Heart left ventricle (tissue), 16 donors: ENCODE results near the gene LCP2. TPM values are rescaled to one million over a fixed set of nuclear protein-coding genes. Genes with fewer than 3 reads are reported as not detected.
A peak's percentile ranks its signal among the peaks of the same experiment; 100 is the strongest.

Source experiments
- ATAC-seq, 4 donors: fragments of 200-7000 bp; cut with Tn5 transposase; one replicate each; pipeline ENCODE4 v1.9.1; 2020 to 2022; ENCODE audit warnings: moderate library complexity in 4 of 4, mild to moderate bottlenecking in 3 of 4, moderate number of reproducible peaks in 1 of 4
- DNase-seq, 5 donors: peaks; one replicate each; pipeline ENCODE4 v3.0.0-alpha.2; 2020
- H3K27ac ChIP-seq, 12 donors: fragments of 200-600 bp; sonication (generic) in 4 of 12; one replicate each; pipeline versions ENCODE4 v1.5.0 to v1.8.0; 2016 to 2022; ENCODE audit warnings: mild to moderate bottlenecking in 2 of 12
- H3K27me3 ChIP-seq, 9 donors: fragments of 200-600 bp; sonication (generic) in 2 of 9; one replicate each; pipeline versions ENCODE4 v1.5.1 to v1.8.0; 2016 to 2022; ENCODE audit warnings: mild to moderate bottlenecking in 3 of 9
- H3K36me3 ChIP-seq, 9 donors: fragments of 200-600 bp; sonication (generic) in 2 of 9; one replicate each; pipeline versions ENCODE4 v1.5.0 to v1.8.0; 2018 to 2022; ENCODE audit warnings: mild to moderate bottlenecking in 2 of 9
- H3K4me1 ChIP-seq, 12 donors: fragments of 200-600 bp; sonication (generic) in 4 of 12; one replicate each; pipeline versions ENCODE4 v1.5.0 to v1.8.0; 2016 to 2022; ENCODE audit warnings: mild to moderate bottlenecking in 3 of 12
- H3K4me3 ChIP-seq, 12 donors: fragments of 200-600 bp; sonication (generic) in 4 of 12; one replicate each; pipeline versions ENCODE4 v1.5.0 to v1.8.0; 2017 to 2022; ENCODE audit warnings: mild to moderate bottlenecking in 9 of 12, moderate library complexity in 4 of 12
- H3K9me3 ChIP-seq, 12 donors: fragments of 200-600 bp; sonication (generic) in 4 of 12; one replicate each; pipeline versions ENCODE4 v1.5.0 to v1.8.0; 2016 to 2022; ENCODE audit warnings: mild to moderate bottlenecking in 1 of 12
- POLR2A ChIP-seq, 2 donors: fragments of 450-650 bp; IDR thresholded peaks; one replicate each; pipeline ENCODE4 v1.6.1; 2017; ENCODE audit warnings: antibody characterized with exemption in 2 of 2, mild to moderate bottlenecking in 2 of 2, moderate library complexity in 2 of 2
- WGBS, 4 donors: extraction: QIAGEN DNeasy Blood & Tissue Kit in 2 of 4; methylation state at CpG; one replicate each; pipeline versions ENCODE4 v1.1.5 to v1.1.7; 2013 to 2018; 5-methylcytosine and 5-hydroxymethylcytosine counted together
- intact Hi-C, 10 donors: fragments of 100-400 bp; cut with DNase I; formaldehyde crosslinking; loops; one replicate each; pipeline versions ENCODE4 v1.11.1 to v1.14.2; 2022
- polyA plus RNA-seq, 2 donors: library from polyadenylated mRNA; stranded (reverse); fragments of 200-250 nt; gene quantifications; one replicate each; pipeline ENCODE4 v1.2.3, GENCODE V29; 2013
- total RNA-seq, 9 donors: library from RNA; depleted of rRNA in 2 of 9; stranded (reverse); fragments of >200 nt in 2 of 9; fragmentation: NEBNext Ultra II Directional in 3 of 9; extraction: Animal tissue kit (Norgen Biotek cat#: 25700) in 3 of 9; gene quantifications; one replicate each; pipeline versions ENCODE4 v1.1.0 to v1.2.4, GENCODE V29; 2016 to 2023
- TF ChIP-seq, protein P1 (sequence below), 12 donors: fragments of 200-600 bp; sonication (generic) in 4 of 12; IDR thresholded peaks; one replicate each; pipeline versions ENCODE4 v1.5.0 to v1.8.0; 2018 to 2022; ENCODE audit warnings: antibody characterized with exemption in 12 of 12, mild to moderate bottlenecking in 5 of 12
- donor health status: ischemic (EF 13 %, LVEDD 7.1; RV severe dilation, severe dysfunction).
- donor health status: healthy with polysubstance abuse.
- donor health status: DM: no; HTN: yes; CAD: no.
- donor health status: DM: no; HTN: no; CAD: no.
- donor health status: ischemic (EF 25% LVEDD 6.9; RV normal size, moderate dysfunction).
- donor health status: ischemic (EF 25% LVEDD 5.7; RV mildly dilated, moderate dysfunction).
- donor health status: healthy.
- donor health status: DM: yes; HTN: yes; CAD: no.
- donor health status: ischemic (EF 35%, LVEDD 5.7; RV mildly dilated, moderate dysfunction).
- donor health status: nonischemic (EF 11% LVEDD 7.7; RV severe dilation, severe dysfunction).
- donor health status: DM: yes; HTN: yes; CAD: no.
- donor health status: PGD.
- donor health status: ischemic (EF 29% LVEDD 5.4; RV normal size, mild dysfunction).
- donor health status: nonischemic (EF 23%, LVEDD 6.1; RV moderate dilation, normal function).

Gene LCP2
- total and polyA plus RNA-seq, 11 donors = 2.2 to 73.7 (median 4.6) TPM

DNA sequence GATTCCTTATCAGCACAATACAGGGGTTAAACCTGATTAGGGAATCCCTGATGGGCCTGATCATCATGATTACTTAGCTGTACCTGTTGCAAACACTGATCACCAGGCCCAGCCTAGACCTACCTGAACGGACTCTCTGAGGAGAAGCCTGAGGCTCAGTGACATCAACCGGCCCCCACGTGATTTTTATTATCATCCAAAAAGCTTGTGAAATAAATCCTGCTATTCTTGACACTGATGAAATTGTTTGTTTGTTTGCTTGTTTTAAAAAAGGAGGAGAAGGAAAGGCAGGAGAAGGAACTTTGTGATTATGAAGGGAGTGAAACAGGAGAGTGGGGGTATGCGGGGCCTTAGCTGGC lies 18.1 kb downstream of the LCP2 start:
- no peak for TF ChIP-seq POLR2A (IDR thresholded peaks at IDR 0.05)
- TF ChIP-seq, protein P1, sequence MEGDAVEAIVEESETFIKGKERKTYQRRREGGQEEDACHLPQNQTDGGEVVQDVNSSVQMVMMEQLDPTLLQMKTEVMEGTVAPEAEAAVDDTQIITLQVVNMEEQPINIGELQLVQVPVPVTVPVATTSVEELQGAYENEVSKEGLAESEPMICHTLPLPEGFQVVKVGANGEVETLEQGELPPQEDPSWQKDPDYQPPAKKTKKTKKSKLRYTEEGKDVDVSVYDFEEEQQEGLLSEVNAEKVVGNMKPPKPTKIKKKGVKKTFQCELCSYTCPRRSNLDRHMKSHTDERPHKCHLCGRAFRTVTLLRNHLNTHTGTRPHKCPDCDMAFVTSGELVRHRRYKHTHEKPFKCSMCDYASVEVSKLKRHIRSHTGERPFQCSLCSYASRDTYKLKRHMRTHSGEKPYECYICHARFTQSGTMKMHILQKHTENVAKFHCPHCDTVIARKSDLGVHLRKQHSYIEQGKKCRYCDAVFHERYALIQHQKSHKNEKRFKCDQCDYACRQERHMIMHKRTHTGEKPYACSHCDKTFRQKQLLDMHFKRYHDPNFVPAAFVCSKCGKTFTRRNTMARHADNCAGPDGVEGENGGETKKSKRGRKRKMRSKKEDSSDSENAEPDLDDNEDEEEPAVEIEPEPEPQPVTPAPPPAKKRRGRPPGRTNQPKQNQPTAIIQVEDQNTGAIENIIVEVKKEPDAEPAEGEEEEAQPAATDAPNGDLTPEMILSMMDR (IDR thresholded peaks at IDR 0.05) = no peak
- Histone ChIP-seq H3K4me1 (peaks cover 0 to 94% (median 10%) of the 10 kb centered on the region in 12 donors), H3K4me3 (peak overlapping the region in 1 of 12 donors; percentile 1), H3K27ac (peak overlapping the region in 2 of 12 donors; percentile 1 to 79), H3K9me3 (peaks cover 0 to 15% (median 0%) of the 10 kb centered on the region in 12 donors), H3K27me3 (no peaks in the 10 kb centered on the region), H3K36me3 (peaks cover 0 to 61% (median 0%) of the 10 kb centered on the region in 9 donors)
- ATAC-seq (no peak), DNase-seq (no peak)
- WGBS, 4 donors = 90 to 94% (median 93%) methylated on average over 4 of the region's 4 CpGs
- intact Hi-C loops = loop anchor here in 4 of 10 donors (5.0 to 10.0 kb wide), 3 partner anchors 53 to 58 kb away; no protein-coding TSS in a partner anchor

- TF ChIP-seq, protein P1 (IDR thresholded peaks at IDR 0.05) = no peak
- no peak for TF ChIP-seq POLR2A (IDR thresholded peaks at IDR 0.05)
- DNase-seq (peak in 4 of 5 donors; percentile 54 to 83 (median 56)), ATAC-seq (peak; percentile 4 to 71 (median 54))
- Histone ChIP-seq H3K4me1 (peaks cover 0 to 96% (median 10%) of the 10 kb centered on the region in 12 donors), H3K27me3 (no peaks in the 10 kb centered on the region), H3K4me3 (peak overlapping the region in 1 of 12 donors; percentile 1), H3K36me3 (peaks cover 0 to 61% (median 0%) of the 10 kb centered on the region in 9 donors), H3K27ac (peak overlapping the region in 2 of 12 donors; percentile 9 to 79), H3K9me3 (peaks cover 0 to 9% (median 0%) of the 10 kb centered on the region in 12 donors)
- WGBS, 4 donors = 58 to 74% (median 69%) methylated on average over 8 to 9 of the region's 9 CpGs
- intact Hi-C loops = loop anchor here in 4 of 10 donors (5.0 to 10.0 kb wide), 3 partner anchors 53 to 58 kb away; no protein-coding TSS in a partner anchor
These were observed 18.7 kb downstream of the LCP2 start for GRCh38 chr5:170278611-170279458.

DNA sequence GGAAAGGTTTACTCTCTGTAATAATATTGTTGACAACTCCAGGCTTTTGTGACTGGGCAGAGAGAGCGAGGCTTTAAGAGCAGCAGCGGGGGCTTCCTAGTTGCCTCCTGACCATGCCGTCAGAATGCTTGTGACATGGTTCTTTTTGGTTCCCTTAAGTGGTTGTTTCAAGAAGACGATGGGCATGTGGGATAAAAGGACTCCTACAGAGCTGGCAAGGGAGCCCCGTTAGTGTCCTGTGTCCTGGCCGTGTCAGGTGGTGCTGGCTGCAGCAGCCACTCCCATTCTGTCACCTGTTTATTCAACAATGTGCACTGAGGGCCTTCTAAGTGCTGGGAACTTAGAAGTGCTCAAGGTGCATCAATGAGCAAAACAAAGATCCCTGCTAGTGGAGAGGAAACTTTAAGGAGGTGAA lies 19.7 kb downstream of the LCP2 start:
- H3K27me3 ChIP-seq = no peaks in the 10 kb centered on the region
- 75 to 87% (median 83%) methylated on average over 6 of the region's 6 CpGs for WGBS, 4 donors
- intact Hi-C loops = loop anchor here in 4 of 10 donors (5.0 to 10.0 kb wide), 3 partner anchors 54 to 59 kb away; no protein-coding TSS in a partner anchor
- H3K27ac ChIP-seq = peak overlapping the region in 1 of 12 donors; percentile 94
- H3K36me3 ChIP-seq = peaks cover 0 to 63% (median 0%) of the 10 kb centered on the region in 9 donors
- ATAC-seq (no peak), DNase-seq (no peak)
- peaks cover 0 to 96% (median 10%) of the 10 kb centered on the region in 12 donors for H3K4me1 ChIP-seq
- no peak overlapping the region for H3K4me3 ChIP-seq
- no peaks in the 10 kb centered on the region for H3K9me3 ChIP-seq
- TF ChIP-seq, protein P1 (IDR thresholded peaks at IDR 0.05) = no peak
- no peak for TF ChIP-seq POLR2A (IDR thresholded peaks at IDR 0.05)

DNA sequence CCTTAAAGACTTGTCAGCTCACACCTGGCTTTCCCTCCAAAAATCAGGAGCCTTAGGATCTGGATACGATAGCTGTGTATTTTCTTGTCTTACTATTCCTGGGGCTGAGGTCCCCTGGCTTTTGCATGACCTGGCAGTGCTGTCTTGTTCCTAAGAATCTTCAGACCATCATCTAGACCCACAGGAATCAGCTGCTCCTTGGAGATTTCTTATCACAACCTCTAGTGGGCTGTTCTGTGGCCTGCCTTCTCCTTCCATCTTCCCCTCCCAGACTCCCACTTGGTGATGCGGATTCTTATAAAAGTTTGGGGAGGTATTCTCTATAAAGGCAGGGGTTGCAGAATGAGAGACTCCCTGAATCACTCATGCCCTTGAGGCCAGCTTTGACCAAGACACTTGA lies 21.4 kb downstream of the LCP2 start:
- TF ChIP-seq, protein P1 (IDR thresholded peaks at IDR 0.05) = no peak
- TF ChIP-seq POLR2A (IDR thresholded peaks at IDR 0.05) = no peak
- H3K4me3 ChIP-seq = no peak overlapping the region
- intact Hi-C loops = loop anchor here in 4 of 10 donors (5.0 to 10.0 kb wide), 3 partner anchors 56 to 61 kb away; no protein-coding TSS in a partner anchor
- H3K4me1 ChIP-seq = peaks cover 0 to 96% (median 12%) of the 10 kb centered on the region in 12 donors
- peak overlapping the region in 1 of 12 donors; percentile 94 for H3K27ac ChIP-seq
- DNase-seq (no peak), ATAC-seq (no peak)
- 95 to 100% (median 96%) methylated on average over 2 of the region's 2 CpGs for WGBS, 4 donors
- peaks cover 0 to 62% (median 0%) of the 10 kb centered on the region in 9 donors for H3K36me3 ChIP-seq
- no peaks in the 10 kb centered on the region for H3K9me3 ChIP-seq
- H3K27me3 ChIP-seq = no peaks in the 10 kb centered on the region
